H9 (cell line): ENCODE measurements around the gene SEMG2. TPM values are rescaled to one million over a fixed set of nuclear protein-coding genes. Genes with fewer than 3 reads are reported as not detected.

Experiments used
- DNase-seq: peaks from one replicate; pipeline ENCODE4 v3.0.0-alpha.2; 2017
- H2AFZ ChIP-seq: one replicate; pipeline ENCODE4 v1.6.1; 2013; ENCODE audit warnings: mild to moderate bottlenecking, low read length, control low read depth, moderate library complexity
- H2AK5ac ChIP-seq: 2 replicates; pipeline ENCODE4 v1.6.1; 2013; ENCODE audit warnings: low read length, control low read depth, mixed read lengths; ENCODE audit not compliant: insufficient read length
- H2BK120ac ChIP-seq: one replicate; pipeline ENCODE4 v1.6.1; 2013; ENCODE audit warnings: low read depth, mild to moderate bottlenecking, low read length, control low read depth, inconsistent platforms; ENCODE audit not compliant: poor library complexity, severe bottlenecking
- H2BK12ac ChIP-seq: 2 replicates; pipeline ENCODE4 v1.6.1; 2013; ENCODE audit warnings: low read length, control low read depth, mixed read lengths, low read depth; ENCODE audit not compliant: insufficient read length
- H2BK15ac ChIP-seq: 2 replicates; pipeline ENCODE4 v1.6.1; 2013; ENCODE audit warnings: low read depth, low read length, control low read depth
- H2BK20ac ChIP-seq: one replicate; pipeline ENCODE4 v1.6.1; 2013; ENCODE audit warnings: low read depth, mild to moderate bottlenecking, low read length, control low read depth, inconsistent platforms; ENCODE audit not compliant: poor library complexity, severe bottlenecking
- H2BK5ac ChIP-seq: 2 replicates; pipeline ENCODE4 v1.6.1; 2013; ENCODE audit warnings: low read length, control low read depth, mixed read lengths; ENCODE audit not compliant: insufficient read length
- H3K14ac ChIP-seq: 2 replicates; pipeline ENCODE4 v1.6.1; 2013; ENCODE audit warnings: low read length, control low read depth; ENCODE audit not compliant: insufficient read depth
- H3K18ac ChIP-seq: 2 replicates; pipeline ENCODE4 v1.6.1; 2013; ENCODE audit warnings: low read depth, mild to moderate bottlenecking, mixed read lengths, low read length, control low read depth; ENCODE audit not compliant: insufficient read length
- H3K23ac ChIP-seq: 2 replicates; pipeline ENCODE4 v1.6.1; 2013; ENCODE audit warnings: low read length, control low read depth, mixed read lengths, low read depth; ENCODE audit not compliant: insufficient read length
- H3K23me2 ChIP-seq: 2 replicates; pipeline ENCODE4 v1.6.1; 2013; ENCODE audit warnings: low read depth, mild to moderate bottlenecking, mixed read lengths, low read length, control low read depth; ENCODE audit not compliant: insufficient read length, poor library complexity, severe bottlenecking
- H3K27ac ChIP-seq: 2 replicates; pipeline ENCODE4 v1.5.1; 2013; ENCODE audit warnings: low read length, control low read depth, mixed read lengths, low read depth; ENCODE audit not compliant: insufficient read length
- H3K27me3 ChIP-seq: 2 replicates; pipeline ENCODE4 v1.6.1; 2013; ENCODE audit warnings: low read length, control low read depth, inconsistent platforms; ENCODE audit not compliant: insufficient read depth
- H3K4ac ChIP-seq: 2 replicates; pipeline ENCODE4 v1.6.1; 2013; ENCODE audit warnings: low read depth, mild to moderate bottlenecking, control low read depth, inconsistent platforms, low read length, moderate library complexity
- H3K4me1 ChIP-seq: 2 replicates; pipeline ENCODE4 v1.6.1; 2013; ENCODE audit warnings: low read length, control low read depth, inconsistent platforms; ENCODE audit not compliant: insufficient read depth
- H3K4me2 ChIP-seq: 2 replicates; pipeline ENCODE4 v1.6.1; 2013; ENCODE audit warnings: low read length, control low read depth, mixed read lengths; ENCODE audit not compliant: insufficient read length, insufficient read depth
- H3K56ac ChIP-seq: 2 replicates; pipeline ENCODE4 v1.6.1; 2013; ENCODE audit warnings: low read depth, mild to moderate bottlenecking, mixed read lengths, low read length, control low read depth; ENCODE audit not compliant: insufficient read length
- H3K79me1 ChIP-seq: 2 replicates; pipeline ENCODE4 v1.6.1; 2013; ENCODE audit warnings: low read depth, mild to moderate bottlenecking, moderate library complexity, low read length, control low read depth, inconsistent platforms; ENCODE audit not compliant: insufficient read depth, poor library complexity, severe bottlenecking
- H3K79me2 ChIP-seq: 2 replicates; pipeline ENCODE4 v1.6.1; 2013; ENCODE audit warnings: low read length, control low read depth, inconsistent platforms; ENCODE audit not compliant: insufficient read depth
- H3K9ac ChIP-seq: 2 replicates; pipeline ENCODE4 v1.6.1; 2013; ENCODE audit warnings: low read length, control low read depth, mixed read lengths; ENCODE audit not compliant: insufficient read length; ENCODE audit errors: extremely low read depth
- H3K9me3 ChIP-seq: one replicate; pipeline ENCODE4 v1.6.1; 2013; ENCODE audit warnings: low read depth, low read length, inconsistent platforms; ENCODE audit not compliant: control insufficient read depth
- H3T11ph ChIP-seq: one replicate; pipeline ENCODE4 v1.6.1; 2013; ENCODE audit warnings: mild to moderate bottlenecking, low read length, control low read depth, inconsistent platforms
- H4K20me1 ChIP-seq: one replicate; pipeline ENCODE4 v1.6.1; 2013; ENCODE audit not compliant: control insufficient read depth, insufficient read length, insufficient read depth
- H4K5ac ChIP-seq: 2 replicates; pipeline ENCODE4 v1.6.1; 2013; ENCODE audit warnings: low read depth, mild to moderate bottlenecking, mixed read lengths, low read length, control low read depth; ENCODE audit not compliant: insufficient read length
- H4K8ac ChIP-seq: replicated peaks from 2 replicates; pipeline ENCODE4 v1.6.1; 2013; ENCODE audit warnings: low read length, control low read depth, mixed read lengths, low read depth; ENCODE audit not compliant: insufficient read length
- H4K91ac ChIP-seq: 2 replicates; pipeline ENCODE4 v1.6.1; 2013; ENCODE audit warnings: low read depth, mild to moderate bottlenecking, moderate library complexity, mixed read lengths, low read length, control low read depth; ENCODE audit not compliant: insufficient read length
- H3K27ac Mint-ChIP-seq, 3 experiments: 2 replicates in 2 of 3; 3 replicates in 1 of 3; pipeline ENCODE4 v1.8.0; 2020 to 2021; ENCODE audit warnings: mixed read lengths in 3 of 3, mild to moderate bottlenecking in 1 of 3, moderate library complexity in 1 of 3
- H3K27me3 Mint-ChIP-seq: 2 replicates; pipeline ENCODE4 v1.8.0; 2021; ENCODE audit warnings: low read depth, mild to moderate bottlenecking, moderate library complexity, mixed read lengths
- H3K36me3 Mint-ChIP-seq, 3 experiments: 2 replicates in 2 of 3; 3 replicates in 1 of 3; pipeline ENCODE4 v1.8.0; 2020 to 2021; ENCODE audit warnings: low read depth in 3 of 3, mixed read lengths in 3 of 3; ENCODE audit not compliant: insufficient read depth in 1 of 3
- H3K4me1 Mint-ChIP-seq, 2 experiments: 2 replicates each; pipeline ENCODE4 v1.8.0; 2020; ENCODE audit warnings: mixed read lengths in 2 of 2
- H3K4me3 Mint-ChIP-seq, 2 experiments: 2 replicates in 1 of 2; 3 replicates in 1 of 2; pipeline ENCODE4 v1.8.0; 2020 to 2021; ENCODE audit warnings: mild to moderate bottlenecking in 2 of 2, mixed read lengths in 2 of 2, moderate library complexity in 1 of 2
- H3K9me3 Mint-ChIP-seq, 2 experiments: 2 replicates in 1 of 2; 3 replicates in 1 of 2; pipeline ENCODE4 v1.8.0; 2020; ENCODE audit warnings: mild to moderate bottlenecking in 2 of 2, mixed read lengths in 2 of 2, moderate library complexity in 1 of 2
- CTCF ChIP-seq: fragments of 200-600 bp; sonication (generic); conservative IDR thresholded peaks from 3 replicates; pipeline ENCODE4 v1.8.0; 2021; ENCODE audit warnings: antibody characterized with exemption, mild to moderate bottlenecking
- WGBS: extraction: QIAGEN DNeasy Blood & Tissue Kit; methylation state at CpG from one replicate; pipeline ENCODE4 v1.1.7; 2013; ENCODE audit warnings: missing lambda C conversion rate, low lambda C conversion rate, mixed read lengths; ENCODE audit not compliant: insufficient read length; ENCODE audit errors: extremely low coverage; 5-methylcytosine and 5-hydroxymethylcytosine counted together
- total RNA-seq: library from RNA; stranded (reverse); gene quantifications from 2 replicates; pipeline ENCODE4 v1.2.1, GENCODE V29; 2021

SEMG2 gene
- total RNA-seq, 1 experiment from 2014 or later, result not detected

DNA sequence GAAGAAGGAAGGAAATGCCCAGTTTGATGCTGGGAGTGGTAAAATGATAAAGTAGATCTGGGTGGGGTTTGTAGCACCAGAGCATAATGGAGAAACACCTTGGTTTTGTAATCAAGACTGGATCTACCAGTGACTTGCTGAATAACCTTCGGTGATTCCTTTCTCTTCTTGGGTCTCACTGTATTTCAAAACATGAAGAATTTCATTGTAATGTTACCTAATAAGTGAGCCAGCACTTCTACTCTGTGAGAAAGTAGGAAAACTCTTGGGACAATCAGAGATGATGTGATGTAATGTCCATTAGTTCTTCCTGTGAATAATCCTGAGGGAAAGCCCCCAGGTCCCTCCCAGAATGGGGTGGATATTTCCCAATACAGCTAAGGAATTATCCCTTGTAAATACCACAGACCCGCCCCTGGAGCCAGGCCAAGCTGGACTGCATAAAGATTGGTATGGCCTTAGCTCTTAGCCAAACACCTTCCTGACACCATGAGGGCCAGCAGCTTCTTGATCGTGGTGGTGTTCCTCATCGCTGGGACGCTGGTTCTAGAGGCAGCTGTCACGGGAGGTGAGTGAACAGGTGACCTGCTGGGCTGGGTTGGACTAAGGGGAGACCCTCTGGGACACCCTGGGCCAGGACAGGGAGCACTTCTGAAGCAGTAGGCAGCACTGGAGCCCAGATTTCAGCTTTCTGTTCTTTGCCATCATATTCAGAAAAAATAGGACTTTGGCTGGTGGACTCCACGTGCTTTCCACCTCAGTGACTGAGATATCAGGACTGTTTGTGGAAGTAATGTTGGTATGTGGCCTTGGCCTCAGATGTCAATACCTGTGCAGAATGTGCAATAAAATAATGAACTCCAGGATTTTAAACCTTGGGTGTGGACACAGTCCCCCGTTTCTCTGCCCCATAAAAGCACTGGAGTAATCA is 46.5 kb upstream of the SEMG2 start, which contains the start of gene PI3:
TSS of gene PI3 (plus strand) at position 469 of the 931 bp plus-strand sequence. CDS start at position 490, 21 bp downstream.
- TF ChIP-seq CTCF, result no peak
- no peak within 1 kb of the TSS for H4K8ac ChIP-seq
- no peak within 1 kb of the TSS for H3K4ac ChIP-seq
- Mint-ChIP-seq H3K36me3 (no peaks in the 10 kb centered on the region), H3K27ac (no peak within 1 kb of the TSS), H3K4me3 (no peak within 1 kb of the TSS), H3K27me3 (peaks cover 11% of the 10 kb centered on the region), H3K4me1 (no peaks in the 10 kb centered on the region), H3K9me3 (no peaks in the 10 kb centered on the region)
- no peak within 1 kb of the TSS for H3K18ac ChIP-seq
- H3K14ac ChIP-seq, result no peak within 1 kb of the TSS
- no peak within 1 kb of the TSS for H3K23ac ChIP-seq
- no peak within 1 kb of the TSS for H2AK5ac ChIP-seq
- no peaks in the 10 kb centered on the region for H3K79me1 ChIP-seq
- H3K9ac ChIP-seq, result no peak within 1 kb of the TSS
- no peaks in the 10 kb centered on the region for H3K27me3 ChIP-seq
- no peak within 1 kb of the TSS for H4K5ac ChIP-seq
- H3K79me2 ChIP-seq, result no peaks in the 10 kb centered on the region
- H3K9me3 ChIP-seq, result no peaks in the 10 kb centered on the region
- H3K4me1 ChIP-seq, result no peaks in the 10 kb centered on the region
- H4K20me1 ChIP-seq, result no peaks in the 10 kb centered on the region
- no peak within 1 kb of the TSS for H2BK5ac ChIP-seq
- no peak for DNase-seq
- no peak within 1 kb of the TSS for H2BK20ac ChIP-seq
- no peaks in the 10 kb centered on the region for H3K23me2 ChIP-seq
- no peak within 1 kb of the TSS for H2AFZ ChIP-seq
- H2BK120ac ChIP-seq, result no peak within 1 kb of the TSS
- H3K4me2 ChIP-seq, result no peak within 1 kb of the TSS
- H2BK12ac ChIP-seq, result no peak within 1 kb of the TSS
- no peak within 1 kb of the TSS for H2BK15ac ChIP-seq
- H4K91ac ChIP-seq, result no peak within 1 kb of the TSS
- H3K27ac ChIP-seq, result no peak within 1 kb of the TSS
- WGBS, result no CpG with 5 or more reads among the region's 8 CpGs
- H3T11ph ChIP-seq, result no peak within 1 kb of the TSS
- H3K56ac ChIP-seq, result no peak within 1 kb of the TSS
